Ishikawa (cell line): ENCODE data around the gene BAZ2B.

Experiments
- EP300 ChIP-seq: IDR thresholded peaks from 2 replicates; pipeline ENCODE4 v1.6.1; 2012; ENCODE audit warnings: borderline replicate concordance
- REST ChIP-seq: IDR thresholded peaks from 2 replicates; pipeline ENCODE4 v1.6.1; 2012; ENCODE audit warnings: low read depth, mild to moderate bottlenecking
- TAF1 ChIP-seq: IDR thresholded peaks from 2 replicates; pipeline ENCODE4 v1.6.1; 2012; ENCODE audit warnings: low read depth, mild to moderate bottlenecking

GRCh38 chr2:159300586-159300985 is 315.8 kb downstream of the BAZ2B start:
- TF ChIP-seq EP300: no peak
- no peak for TF ChIP-seq REST
- no peak for TF ChIP-seq TAF1
